ENCODE measurements around the gene HSPB8.

Gene HSPB8

DNA sequence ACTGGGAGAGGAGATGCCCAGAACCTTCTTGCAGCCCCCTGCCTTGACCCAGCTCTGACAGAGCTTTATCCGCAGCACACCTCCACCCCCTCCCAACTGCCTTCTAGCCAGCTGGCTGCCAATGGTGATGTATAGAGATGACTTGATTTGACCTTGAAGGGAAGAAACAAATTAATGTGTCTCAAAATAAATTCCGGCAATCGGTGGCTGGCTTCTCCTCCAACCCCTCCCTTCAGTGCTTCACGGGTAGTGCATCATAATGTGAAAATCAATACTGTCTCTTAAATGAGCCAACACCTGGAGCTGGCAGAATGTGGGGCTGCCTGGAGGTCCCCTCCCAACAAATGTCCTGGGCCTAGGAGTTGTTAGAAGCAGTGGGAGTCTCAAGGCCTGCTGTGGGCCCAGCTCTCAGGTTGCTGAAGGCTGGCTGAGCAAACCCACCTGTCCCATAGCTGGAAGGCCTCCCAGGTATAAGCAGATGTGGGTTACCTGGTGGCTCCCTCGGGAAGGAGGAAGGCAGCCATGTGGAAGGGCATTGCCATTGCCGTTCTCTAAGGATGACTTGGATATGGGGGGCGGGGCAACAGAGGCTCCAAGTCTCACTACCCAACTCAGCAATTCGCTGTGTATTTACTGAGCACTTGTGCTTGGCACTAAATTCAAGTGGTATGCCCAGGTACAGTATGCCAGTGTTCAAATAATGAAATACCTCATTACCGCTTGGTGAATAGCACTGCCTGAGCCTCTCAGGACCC is 23.2 kb downstream of the HSPB8 start:
- no peak overlapping the region for H3K4me3 ChIP-seq (ENCODE audit: low read depth, low read length)
- H3K9ac ChIP-seq: no peak overlapping the region
- H3K9me3 ChIP-seq (ENCODE audit: control insufficient read depth, low read length): no peaks in the 10 kb centered on the region
- no peak overlapping the region for H3K4me2 ChIP-seq (ENCODE audit: low read length)
- no peak overlapping the region for H3K27ac ChIP-seq
- TF ChIP-seq, protein P1, sequence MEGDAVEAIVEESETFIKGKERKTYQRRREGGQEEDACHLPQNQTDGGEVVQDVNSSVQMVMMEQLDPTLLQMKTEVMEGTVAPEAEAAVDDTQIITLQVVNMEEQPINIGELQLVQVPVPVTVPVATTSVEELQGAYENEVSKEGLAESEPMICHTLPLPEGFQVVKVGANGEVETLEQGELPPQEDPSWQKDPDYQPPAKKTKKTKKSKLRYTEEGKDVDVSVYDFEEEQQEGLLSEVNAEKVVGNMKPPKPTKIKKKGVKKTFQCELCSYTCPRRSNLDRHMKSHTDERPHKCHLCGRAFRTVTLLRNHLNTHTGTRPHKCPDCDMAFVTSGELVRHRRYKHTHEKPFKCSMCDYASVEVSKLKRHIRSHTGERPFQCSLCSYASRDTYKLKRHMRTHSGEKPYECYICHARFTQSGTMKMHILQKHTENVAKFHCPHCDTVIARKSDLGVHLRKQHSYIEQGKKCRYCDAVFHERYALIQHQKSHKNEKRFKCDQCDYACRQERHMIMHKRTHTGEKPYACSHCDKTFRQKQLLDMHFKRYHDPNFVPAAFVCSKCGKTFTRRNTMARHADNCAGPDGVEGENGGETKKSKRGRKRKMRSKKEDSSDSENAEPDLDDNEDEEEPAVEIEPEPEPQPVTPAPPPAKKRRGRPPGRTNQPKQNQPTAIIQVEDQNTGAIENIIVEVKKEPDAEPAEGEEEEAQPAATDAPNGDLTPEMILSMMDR (IDR thresholded peaks at IDR 0.05): no peak
- H3K36me3 ChIP-seq (ENCODE audit: control insufficient read depth, insufficient read depth, low read length): no peaks in the 10 kb centered on the region
- H3K27me3 ChIP-seq (ENCODE audit: control insufficient read depth, insufficient read depth, low read length): no peaks in the 10 kb centered on the region
- no peak overlapping the region for H2AFZ ChIP-seq
- peaks cover 6% of the 10 kb centered on the region for H3K4me1 ChIP-seq
- no peaks in the 10 kb centered on the region for H3K79me2 ChIP-seq

DNA sequence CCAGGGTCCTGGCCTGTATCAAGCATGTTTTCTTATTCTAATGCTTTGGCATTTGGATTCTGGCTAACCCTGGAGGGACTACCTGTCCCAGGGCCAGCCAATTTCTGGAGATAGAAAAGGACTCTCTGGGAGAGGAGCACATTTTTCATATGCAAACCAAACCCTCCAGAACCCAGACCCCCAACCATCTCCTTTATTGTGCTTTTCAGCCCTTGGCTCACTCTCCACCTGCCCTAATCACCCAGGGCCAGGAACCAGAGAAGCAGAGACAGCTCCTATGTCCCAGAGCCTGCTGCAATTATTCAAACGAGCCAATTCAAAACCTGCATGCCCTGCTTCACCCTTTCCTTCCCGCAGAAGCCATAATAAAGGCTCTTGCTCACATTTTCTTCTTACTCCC is 23.8 kb downstream of the HSPB8 start:
- Histone ChIP-seq H3K9ac (no peak overlapping the region), H3K4me1 (peaks cover 6% of the 10 kb centered on the region), H2AFZ (no peak overlapping the region), H3K36me3 (ENCODE audit: control insufficient read depth, insufficient read depth, low read length) (no peaks in the 10 kb centered on the region), H3K27me3 (ENCODE audit: control insufficient read depth, insufficient read depth, low read length) (no peaks in the 10 kb centered on the region), H3K27ac (no peak overlapping the region), H3K9me3 (ENCODE audit: control insufficient read depth, low read length) (no peaks in the 10 kb centered on the region), H3K4me2 (ENCODE audit: low read length) (no peak overlapping the region), H3K4me3 (ENCODE audit: low read depth, low read length) (no peak overlapping the region), H3K79me2 (no peaks in the 10 kb centered on the region)
- TF ChIP-seq, protein P1 (IDR thresholded peaks at IDR 0.05): no peak

DNA sequence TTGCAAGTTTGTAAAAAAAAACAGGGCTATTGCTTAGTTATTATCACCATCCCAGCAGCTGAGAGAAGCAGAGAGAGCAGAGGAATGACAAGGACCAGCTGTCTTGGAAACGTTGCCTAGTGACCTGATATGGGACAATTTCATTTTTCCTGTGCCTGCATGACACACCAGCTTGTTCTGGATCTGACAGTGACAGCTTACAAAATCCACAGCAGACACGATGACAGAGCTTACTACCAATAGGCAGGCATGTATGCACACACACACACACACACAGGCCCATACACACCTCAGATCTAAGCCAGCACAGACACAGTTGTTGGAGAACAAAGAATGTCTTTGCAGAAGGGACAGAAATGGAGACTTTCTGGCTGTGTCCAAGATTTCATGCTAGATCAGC is 25.4 kb downstream of the HSPB8 start:
- Histone ChIP-seq H3K79me2 (no peaks in the 10 kb centered on the region), H3K36me3 (ENCODE audit: control insufficient read depth, insufficient read depth, low read length) (no peaks in the 10 kb centered on the region), H3K9me3 (ENCODE audit: control insufficient read depth, low read length) (no peaks in the 10 kb centered on the region), H2AFZ (no peak overlapping the region), H3K27ac (no peak overlapping the region), H3K9ac (no peak overlapping the region), H3K4me2 (ENCODE audit: low read length) (no peak overlapping the region), H3K4me3 (ENCODE audit: low read depth, low read length) (no peak overlapping the region), H3K4me1 (peaks cover 6% of the 10 kb centered on the region), H3K27me3 (ENCODE audit: control insufficient read depth, insufficient read depth, low read length) (no peaks in the 10 kb centered on the region)
- TF ChIP-seq, protein P1 (IDR thresholded peaks at IDR 0.05): no peak

DNA sequence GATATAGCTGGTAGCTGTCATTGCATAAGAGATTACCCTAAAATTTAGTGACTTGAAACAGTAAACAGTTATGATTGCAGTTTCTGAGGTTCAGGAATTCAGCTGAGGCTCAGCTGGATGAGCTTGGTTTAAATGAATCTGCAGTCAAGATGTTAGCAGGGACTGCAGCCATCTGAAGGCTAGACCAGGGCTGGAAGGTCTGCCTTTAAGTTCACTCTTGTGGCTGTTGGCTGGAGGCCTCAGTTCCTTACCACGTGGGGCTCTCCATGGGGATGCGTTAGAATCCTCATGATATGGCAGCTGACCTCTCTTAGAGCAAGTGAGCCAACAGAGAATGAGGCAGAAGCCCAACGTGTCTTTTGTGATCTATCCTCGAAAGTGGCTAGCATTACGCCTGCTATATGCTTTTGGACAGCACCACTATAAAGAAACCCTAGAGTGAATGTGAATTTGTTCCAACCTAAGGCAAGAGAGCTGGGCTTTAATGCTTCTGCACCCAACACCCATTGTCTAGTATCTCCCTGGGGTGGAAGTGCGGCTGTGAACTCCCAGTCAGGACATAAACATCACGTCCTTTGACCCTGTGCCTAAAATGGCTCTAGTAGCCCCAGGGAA is 26.0 kb downstream of the HSPB8 start:
- TF ChIP-seq, protein P1 (IDR thresholded peaks at IDR 0.05): no peak
- Histone ChIP-seq H3K36me3 (ENCODE audit: control insufficient read depth, insufficient read depth, low read length) (no peaks in the 10 kb centered on the region), H3K79me2 (no peaks in the 10 kb centered on the region), H3K4me2 (ENCODE audit: low read length) (no peak overlapping the region), H3K9ac (no peak overlapping the region), H3K27ac (no peak overlapping the region), H3K9me3 (ENCODE audit: control insufficient read depth, low read length) (no peaks in the 10 kb centered on the region), H3K4me1 (peaks cover 6% of the 10 kb centered on the region), H3K4me3 (ENCODE audit: low read depth, low read length) (no peak overlapping the region), H3K27me3 (ENCODE audit: control insufficient read depth, insufficient read depth, low read length) (no peaks in the 10 kb centered on the region), H2AFZ (no peak overlapping the region)

Data from parathyroid adenoma (tissue), 2 donors.